ENCODE results near the gene HMOX2.

The HMOX2 gene

DNA sequence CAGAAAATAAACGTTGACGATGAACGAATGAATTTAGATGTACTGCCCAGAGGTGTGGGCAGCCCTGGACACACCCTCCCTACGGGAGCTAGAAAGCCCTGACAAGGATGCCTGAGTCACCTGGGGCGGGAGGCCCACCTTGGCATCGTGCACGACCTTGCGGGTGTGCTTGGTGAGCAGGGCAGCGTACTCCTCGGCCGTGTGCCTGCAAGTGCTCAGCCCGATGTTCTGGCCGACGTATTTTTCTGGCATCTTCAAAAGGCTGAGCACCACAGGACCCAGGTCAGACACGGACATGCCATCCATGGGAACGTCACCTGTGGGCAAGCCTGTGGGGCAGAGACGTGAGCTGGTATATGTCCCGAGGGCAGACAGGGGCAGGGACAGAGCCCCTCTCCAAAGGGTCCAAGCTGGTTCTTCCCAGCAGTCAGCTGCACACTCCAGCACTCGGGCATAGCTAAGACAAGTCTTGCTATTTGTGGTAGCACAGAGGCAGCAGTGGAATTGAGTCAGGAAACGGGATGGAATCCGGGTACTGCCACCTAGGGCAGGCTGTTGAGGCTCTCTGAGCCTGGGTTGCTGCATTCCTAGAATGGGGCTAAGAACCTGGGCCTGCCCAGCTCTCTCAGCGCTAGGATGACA lies 12.6 kb upstream of the HMOX2 start:
- DNase-seq (ENCODE audit: low read depth in 3 of 3): no peak

DNA sequence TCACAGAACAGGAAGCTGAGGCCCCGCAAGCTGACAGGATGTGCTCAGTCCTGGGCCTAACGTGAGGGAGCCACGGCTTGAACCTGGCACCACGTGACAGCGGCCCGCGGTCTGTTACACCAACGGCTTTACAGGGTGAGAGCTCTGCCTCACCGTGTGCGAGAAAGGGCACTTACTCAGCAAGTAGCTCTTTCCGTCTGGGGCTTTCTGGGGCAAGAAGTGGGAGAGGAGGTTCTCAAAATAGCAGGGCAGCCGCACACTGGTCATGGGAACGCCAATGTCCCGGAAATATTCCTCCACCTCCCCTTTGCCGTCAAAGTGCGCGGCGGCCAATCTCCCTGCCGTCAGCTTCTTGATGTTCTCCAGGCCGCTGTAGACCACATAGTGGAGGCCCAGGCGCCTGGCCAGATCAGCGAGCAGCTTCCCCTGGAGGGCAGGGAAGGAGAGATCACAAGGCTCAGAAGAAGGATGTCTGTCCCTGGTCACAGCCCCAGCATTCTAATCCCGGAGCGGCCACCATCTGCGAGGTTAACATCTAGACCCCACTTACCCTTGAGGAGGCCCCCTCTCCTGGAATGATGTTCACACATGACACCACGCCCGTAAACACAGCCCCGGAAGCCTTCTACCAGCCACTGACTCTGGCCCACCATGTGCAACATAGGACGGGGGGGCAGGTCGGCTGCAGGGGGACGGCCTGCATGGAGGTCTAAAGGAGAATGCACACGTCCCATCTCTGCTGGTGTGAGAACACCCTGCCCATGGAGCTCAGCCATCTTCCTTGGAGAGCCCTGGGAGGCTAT lies 10.0 kb upstream of the HMOX2 start:
- DNase-seq (ENCODE audit: low read depth in 3 of 3): peak; percentile 17 to 28 (median 19)

DNA sequence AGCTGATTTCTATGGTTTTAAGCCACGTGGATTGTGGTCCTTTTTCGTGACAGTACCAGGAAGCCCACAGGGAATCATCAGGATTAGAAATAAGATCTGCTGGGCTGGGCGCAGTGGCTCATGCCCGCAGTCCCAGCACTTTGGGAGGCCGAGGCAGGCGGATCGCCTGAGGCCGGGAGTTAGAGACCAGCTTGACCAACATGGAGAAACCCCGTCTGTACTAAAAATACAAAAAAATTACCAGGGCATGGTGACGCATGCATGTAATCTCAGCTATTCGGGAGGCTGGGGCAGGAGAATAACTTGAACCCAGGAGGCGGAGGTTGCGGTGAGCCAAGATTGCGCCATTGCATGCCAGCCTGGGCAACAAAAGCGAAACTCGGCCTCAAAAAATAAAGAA lies 8.3 kb upstream of the HMOX2 start:
- DNase-seq (ENCODE audit: low read depth in 3 of 3): no peak

DNA sequence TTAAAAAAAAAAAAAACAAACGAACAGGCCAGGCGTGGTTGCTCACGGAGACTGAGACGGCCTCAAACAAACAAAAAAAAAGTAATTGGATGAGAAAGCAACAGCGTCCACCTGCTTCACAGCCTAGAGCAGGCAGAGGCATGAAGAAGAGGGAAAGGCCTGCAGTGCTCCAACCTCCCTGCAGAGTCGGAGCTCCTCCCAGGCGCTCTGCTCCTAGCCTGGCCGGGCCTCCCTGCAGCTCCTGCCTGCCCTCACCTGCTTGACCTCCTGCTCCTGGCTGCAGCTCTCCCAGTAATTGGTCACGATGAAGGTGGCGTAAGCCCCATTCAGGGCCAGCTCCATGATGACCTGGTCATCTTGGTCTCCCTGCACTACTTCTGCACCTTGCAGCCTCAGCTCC lies 7.2 kb upstream of the HMOX2 start:
- no peak for DNase-seq (ENCODE audit: low read depth in 3 of 3)

DNA sequence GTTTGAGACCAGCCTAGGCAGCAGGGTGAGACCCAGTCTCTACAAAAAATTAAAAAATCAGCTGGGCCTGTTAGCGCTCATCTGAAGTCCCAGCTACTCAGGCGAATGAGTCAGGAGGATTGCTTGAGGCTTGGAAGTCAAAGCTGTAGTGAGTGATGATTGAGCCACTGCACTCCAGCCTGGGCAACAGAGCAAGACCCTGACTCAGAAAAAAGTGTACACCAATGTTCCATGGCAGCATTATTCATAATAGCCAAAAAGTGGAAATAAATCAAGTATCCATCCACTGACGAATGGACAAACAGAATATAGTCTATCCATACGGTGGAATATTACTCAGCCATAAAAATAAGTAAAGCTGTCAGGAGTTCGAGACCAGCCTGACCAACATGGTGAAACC lies 4.3 kb upstream of the HMOX2 start:
- DNase-seq (ENCODE audit: low read depth in 3 of 3): no peak

DNA sequence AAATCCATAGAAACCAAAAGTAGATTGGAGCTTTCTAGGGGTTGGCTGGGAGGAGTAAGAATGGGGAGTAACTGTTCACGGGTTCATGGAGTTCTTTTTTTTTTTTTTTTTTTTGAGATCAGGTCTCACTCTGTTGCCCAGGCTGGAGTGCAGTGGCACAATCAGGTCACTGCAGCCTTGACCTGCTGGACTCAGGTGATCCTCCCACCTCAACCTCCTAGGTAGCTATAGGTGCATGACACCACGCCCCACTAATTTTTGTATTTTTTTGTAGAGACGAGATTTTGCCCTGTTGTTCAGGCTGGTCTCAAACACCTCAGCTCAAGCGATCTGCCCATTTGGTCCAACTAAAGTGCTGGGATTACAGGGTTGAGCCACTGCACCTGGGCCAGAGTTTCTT lies 3.3 kb upstream of the HMOX2 start:
- no peak for DNase-seq (ENCODE audit: low read depth in 3 of 3)

DNA sequence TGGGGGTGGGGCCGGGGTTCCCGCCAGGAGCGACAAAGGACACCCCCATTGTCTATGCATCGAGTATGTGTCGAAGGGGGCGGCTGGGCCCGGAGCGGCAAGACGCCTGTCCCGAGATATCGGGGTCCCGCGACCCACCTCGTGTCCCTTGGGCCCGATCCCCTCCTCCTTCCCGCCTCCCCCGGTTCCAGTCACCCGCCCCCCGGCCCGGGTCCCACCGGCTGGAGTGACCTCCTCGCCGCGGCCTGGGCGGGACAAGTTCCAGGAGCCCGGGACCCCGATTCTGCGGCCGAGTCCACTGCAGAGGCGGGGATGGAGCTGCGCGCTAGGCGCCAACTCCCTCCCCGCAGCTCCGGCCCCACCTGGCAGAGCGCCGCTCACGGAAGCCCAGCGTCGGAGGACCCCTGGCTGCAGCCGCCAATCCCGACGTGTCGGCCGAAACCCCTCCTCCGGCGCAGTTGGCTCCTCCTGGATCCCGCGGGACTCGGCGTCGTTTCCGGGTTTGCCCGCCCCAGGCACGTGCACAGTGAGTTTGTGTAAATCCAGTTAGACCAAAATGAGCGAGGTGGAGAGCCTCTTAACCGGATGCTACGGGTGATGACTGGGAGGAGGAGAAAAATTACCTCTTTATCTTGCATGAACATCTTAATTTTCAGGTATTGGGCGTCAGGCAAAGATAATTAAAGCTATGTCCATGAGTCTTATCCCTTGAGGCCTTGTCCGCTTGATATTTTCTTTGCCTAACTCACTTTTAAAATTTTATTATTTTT lies 1.8 kb upstream of the HMOX2 start, which contains the start of gene NMRAL1:
Gene NMRAL1 (minus strand): TSS at position 434 of the 770 bp plus-strand sequence. CDS start 493 bp downstream, outside the sequence.
- peak; percentile 80 to 89 (median 88) for DNase-seq (ENCODE audit: low read depth in 3 of 3)

DNA sequence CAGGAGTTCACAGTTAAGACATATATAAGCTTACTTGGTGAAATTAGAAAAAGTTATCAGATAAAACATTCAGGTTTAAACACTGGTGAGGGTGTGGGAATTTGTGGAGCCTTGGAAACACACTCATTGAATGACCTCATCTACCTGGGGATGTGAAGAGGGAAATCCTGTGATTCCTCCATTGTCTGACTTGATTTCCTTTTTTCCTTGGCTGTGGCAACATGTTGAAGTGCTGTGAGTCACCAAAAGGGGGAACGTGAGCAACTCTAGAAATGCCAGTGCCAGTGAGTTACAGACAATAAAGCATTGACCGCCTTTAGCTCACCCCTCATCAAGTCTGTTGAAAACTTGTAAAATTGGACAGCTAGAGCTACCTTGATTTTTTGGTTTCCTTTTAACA lies 1.8 kb downstream of the HMOX2 start:
- DNase-seq (ENCODE audit: low read depth in 3 of 3): no peak

DNA sequence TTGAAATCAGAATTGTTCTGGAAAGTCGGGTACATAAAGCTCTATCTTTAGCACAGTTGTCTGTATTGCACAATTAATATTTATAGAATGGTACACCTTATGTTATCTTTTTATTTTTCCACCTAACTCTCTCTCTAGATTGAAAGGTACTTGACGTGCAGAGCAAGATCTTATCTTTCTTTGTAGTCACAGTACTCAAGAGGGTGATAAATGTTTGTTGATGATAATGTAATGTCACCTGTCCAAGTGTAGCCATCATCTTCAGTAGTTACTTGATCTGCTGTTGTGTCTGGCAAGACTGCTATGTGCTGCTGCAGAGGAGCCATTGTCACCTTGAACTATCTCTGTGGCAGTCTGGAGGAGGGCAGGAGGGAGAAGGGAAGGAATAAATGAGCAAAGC lies 5.3 kb downstream of the HMOX2 start:
- no peak for DNase-seq (ENCODE audit: low read depth in 3 of 3)

DNA sequence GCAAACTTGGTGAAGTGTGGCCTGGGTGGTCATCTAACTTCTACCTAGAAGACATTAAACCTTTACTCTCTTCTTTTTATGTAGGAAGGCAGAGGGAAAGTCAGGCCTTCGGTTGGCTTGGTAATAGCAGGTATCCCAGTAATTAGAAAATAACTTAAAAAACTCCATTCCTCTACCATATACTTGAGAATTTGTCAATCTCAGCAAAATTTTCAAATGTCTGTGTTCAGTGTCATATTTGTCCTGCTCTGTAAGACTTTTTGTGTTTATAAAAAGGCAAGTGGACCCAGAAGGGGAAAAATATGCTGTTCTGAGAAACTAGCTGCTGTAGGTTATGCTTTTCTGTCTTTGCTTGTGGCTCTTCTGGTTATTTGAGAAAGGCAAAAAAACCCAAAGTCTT lies 5.8 kb downstream of the HMOX2 start:
- no peak for DNase-seq (ENCODE audit: low read depth in 3 of 3)

DNA sequence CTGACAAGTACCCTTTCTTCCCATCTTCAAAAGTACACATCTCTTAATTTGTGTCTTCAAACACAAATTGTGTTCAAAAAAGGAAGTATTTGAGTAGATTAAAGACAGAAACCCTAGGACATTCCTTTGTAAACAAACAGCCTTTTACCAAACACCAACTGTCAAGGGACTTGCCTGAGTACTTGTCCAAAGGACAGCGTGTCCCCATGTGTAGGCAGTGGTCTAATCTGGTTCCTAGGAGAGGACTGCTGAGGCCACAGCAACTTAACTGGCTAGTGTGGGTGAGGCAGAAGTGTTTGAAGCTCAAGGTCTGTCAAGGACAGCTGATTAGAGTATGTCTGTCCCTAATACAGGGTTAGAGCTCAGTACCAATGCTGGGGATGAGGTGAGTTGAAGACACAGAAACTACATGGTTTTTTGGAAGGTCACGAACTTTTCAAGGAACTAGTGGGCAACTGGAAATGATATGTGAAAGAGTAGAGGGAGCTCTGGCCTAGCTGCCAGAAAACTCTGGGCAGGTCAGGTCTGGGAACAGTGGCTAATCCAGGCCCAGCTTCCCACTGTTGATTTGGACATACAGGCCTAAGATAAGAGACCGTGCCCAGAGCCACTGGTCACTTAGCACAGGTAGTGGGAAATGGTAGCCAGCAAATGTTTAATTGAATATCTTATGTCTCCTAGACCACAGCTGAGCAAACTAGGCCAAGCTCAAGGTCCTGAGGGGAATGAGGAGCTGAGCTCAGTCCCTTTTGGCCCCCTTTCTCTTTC lies 10.1 kb downstream of the HMOX2 start:
- no peak for DNase-seq (ENCODE audit: low read depth in 3 of 3)

DNA sequence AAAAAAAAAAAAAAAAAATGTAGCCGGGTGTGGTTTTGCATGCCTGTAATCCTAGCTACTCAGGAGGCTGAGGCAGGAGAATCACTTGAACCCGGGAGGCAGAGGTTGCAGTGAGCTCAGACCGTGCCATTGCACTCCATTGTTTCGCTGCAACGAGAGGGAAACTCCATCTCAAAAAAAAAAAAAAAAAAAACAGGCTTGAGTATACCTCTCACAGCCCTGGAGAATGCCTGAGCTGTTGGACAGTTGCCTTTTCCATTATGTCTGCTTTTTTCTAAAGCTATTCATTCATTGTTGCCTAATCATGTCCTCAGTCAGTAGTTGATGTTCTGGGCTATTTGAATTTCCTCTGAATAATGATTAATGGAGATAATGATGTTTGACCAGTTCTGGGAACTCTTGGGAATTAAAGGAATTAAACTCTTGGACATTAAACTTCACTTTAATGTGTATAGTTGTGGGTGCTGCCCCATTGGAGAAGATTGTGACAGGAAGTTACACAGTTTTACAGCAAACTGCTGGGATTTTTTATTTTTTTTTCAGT lies 11.8 kb downstream of the HMOX2 start:
- no peak for DNase-seq (ENCODE audit: low read depth in 3 of 3)

DNA sequence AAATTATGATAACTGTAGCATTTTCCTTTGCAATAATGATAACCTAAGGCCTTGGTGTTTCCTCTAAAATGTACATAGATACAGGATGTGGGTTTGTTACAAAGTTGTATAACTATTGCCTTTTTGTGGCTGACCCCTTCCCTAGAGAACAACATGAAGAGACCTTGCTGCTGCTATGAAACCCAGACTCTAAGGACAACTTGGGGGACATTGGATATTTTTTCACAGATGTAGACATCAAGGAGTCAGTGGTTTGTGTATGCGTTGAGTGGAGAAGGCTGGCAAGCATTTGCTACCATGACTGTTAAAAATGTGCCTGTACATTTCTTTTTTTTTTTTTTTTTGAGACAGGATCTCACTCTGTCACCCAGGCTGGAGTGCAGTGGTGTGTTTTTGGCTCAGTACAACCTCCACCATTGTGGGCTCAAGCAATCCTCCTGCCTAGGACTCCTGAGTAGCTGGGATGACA lies 12.3 kb downstream of the HMOX2 start:
- DNase-seq (ENCODE audit: low read depth in 3 of 3): no peak

DNA sequence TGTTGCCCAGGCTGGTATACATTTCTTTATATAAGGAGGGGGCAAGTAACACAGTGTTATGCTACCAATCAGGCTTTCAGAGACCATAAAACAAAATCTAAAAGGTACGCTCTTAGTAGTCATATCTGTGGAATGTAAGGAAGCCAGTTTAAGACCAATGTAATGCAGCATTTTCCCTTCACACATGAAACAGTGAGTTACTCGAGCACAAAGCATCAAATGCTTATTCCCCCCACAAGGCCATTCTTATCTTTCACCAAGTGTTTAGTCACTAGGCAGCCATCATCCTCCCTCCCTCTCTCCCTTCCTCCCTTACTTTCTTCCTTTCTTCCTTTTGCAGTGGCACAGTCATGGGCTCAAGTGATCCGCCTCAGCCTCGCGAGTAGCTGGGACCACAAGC lies 12.8 kb downstream of the HMOX2 start:
- no peak for DNase-seq (ENCODE audit: low read depth in 3 of 3)

DNA sequence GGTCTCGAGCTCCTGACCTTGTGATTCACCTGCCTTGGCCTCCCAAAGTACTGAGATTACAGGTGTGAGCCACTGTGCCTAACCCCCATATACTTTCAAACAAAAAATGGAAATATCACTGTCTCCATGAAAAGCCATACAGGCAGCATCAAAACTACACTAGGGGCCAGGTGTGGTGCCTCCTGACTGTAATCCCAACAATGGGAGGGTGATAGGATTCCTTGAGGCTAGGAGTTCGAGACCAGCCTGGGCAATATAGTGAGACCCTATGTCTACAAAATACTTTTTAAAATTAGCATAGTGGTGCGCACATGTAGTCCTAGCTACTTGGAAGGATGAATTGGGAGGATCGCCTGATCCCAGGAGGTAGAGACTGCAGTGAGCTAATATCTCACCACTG lies 15.7 kb downstream of the HMOX2 start:
- DNase-seq (ENCODE audit: low read depth in 3 of 3): no peak

DNA sequence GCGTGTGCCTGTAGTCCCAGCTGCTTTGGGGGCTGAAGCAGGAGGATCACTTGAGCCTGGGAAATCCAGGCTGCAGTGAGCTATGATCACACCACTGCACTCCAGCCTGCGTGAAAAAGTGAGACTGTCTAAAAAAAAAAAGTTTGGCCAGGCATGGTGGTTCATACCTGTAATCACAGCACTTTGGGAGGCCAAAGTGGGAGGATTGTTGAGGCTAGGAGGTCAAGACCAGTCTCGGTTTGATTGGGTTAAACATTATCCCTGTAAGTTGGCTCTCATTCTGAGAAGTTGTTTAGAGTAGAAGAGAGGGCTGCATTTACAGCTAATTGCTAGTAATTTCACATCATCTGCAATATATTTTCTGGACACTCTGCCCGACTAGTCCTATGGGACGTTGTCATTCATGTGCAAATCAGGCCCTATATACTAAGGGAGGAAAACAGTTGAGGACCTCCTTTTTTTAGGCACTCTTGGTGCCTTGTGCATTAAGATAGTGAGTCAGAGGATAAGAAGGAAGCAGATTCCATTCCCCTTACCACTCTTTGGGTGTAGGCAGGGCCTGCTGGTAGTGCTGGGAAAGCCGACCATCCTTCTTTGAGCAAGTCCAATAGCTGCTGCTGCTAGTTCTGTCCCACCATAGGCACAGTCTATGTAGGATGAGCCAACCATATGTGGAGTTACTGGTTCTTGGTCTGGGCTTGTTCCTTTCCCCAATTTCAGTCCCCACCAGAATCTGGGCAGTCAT lies 18.7 kb downstream of the HMOX2 start:
- DNase-seq (ENCODE audit: low read depth in 3 of 3): no peak

DNA sequence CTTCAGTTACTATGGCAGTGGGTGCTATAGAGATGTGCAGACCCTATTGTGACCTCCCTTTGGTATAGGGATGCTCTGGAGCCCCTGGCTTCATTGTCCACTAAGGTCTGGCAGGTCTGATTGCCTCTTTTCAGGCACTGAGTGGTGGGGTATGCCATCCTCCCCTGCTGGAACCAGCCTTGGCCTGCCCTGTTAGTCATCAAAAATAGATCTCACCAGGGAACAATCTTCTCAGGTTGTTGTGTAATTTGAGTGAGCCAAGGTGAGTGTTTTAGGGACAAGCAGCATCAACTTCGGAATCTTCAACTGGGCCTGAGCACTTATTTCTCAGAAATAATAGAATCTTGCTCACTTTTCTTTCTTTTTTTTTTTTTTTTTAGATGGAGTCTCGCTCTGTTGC lies 19.6 kb downstream of the HMOX2 start:
- no peak for DNase-seq (ENCODE audit: low read depth in 3 of 3)

DNA sequence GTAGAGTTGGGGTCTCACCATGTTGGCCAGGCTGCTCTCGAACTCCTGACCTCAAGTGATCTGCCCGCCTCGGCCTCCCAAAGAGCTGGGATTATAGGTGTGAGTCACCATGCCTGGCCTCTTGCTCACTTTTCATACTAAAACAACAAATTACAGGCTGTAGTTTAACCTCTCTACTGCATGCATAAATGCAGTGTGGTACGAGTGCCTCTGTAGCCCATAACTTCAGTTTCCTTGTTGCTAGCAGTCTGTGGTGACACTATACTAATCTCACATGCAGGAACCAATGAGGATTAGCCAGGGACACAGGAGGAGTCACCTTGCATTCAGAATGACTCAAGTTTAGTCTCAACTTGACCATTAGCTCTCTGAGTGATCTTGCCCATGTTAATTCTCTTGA lies 20.1 kb downstream of the HMOX2 start:
- no peak for DNase-seq (ENCODE audit: low read depth in 3 of 3)

DNA sequence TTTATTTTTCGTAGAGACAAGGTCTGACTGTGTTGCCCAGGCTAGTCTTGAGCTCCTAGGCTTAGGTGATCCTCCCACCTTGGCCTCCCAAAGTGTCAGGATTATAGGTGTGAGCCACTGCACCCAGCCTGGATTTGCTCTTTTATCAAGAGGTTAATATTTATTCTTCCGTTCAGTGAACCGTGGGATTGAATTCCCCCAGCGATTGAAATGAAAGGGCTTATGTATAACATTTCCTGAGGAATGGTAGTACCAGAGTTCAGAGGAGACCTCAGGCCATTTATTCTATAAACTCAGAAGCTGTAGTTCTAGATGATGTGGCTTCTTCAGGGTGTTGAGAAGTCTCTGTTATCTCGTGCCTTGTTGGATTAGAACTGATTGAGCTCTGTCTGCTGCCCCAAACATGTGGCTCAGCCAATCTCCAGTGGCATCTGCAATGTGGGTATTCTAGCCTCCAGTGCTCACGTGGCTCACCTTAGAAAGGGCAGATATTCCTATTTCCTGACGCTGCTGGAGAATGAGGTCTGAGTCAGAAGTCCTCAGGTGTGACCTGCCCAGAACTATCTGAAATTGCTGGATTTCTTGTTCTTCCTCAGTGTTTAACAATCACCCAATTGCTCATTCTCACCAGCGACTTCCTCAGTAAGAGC lies 22.5 kb downstream of the HMOX2 start:
- DNase-seq (ENCODE audit: low read depth in 3 of 3): no peak

DNA sequence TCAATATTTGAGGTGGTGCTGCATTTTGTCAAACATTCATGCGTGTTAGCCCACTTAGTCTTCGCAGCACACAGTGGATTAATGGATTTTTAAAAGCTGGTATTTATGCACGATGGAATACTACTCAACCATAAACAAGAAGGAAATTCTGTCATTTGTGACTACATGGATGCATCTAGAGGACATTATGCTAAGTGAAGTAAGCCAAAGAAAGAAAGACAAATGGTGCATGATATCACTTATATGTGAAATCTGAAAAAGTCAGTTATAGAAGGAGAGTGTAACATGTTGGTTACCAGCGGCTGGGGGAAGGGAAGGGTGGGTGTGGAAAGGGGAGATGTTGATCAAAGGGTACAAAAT lies 23.0 kb downstream of the HMOX2 start:
- DNase-seq (ENCODE audit: low read depth in 3 of 3): no peak
